CD4-positive, alpha-beta T cell treated with Interleukin-10 for 1 hour (primary cell): ENCODE measurements around the gene PCNX3.

ENCODE experiments used
- DNase-seq: peaks from one replicate; pipeline ENCODE4 v3.0.0-alpha.2; 2020

PCNX3 gene

GRCh38 chr11:65641297-65642013 is 25.9 kb downstream of the PCNX3 start:
- no peak for DNase-seq

- DNase-seq: no peak
These were observed 26.6 kb downstream of the PCNX3 start for GRCh38 chr11:65642014-65642671.

GRCh38 chr11:65643971-65644370 is 28.4 kb downstream of the PCNX3 start:
- DNase-seq: peak; percentile 37

GRCh38 chr11:65644837-65645236 is 29.3 kb downstream of the PCNX3 start:
- DNase-seq: no peak

GRCh38 chr11:65645710-65646109 is 30.1 kb downstream of the PCNX3 start:
- no peak for DNase-seq

GRCh38 chr11:65646288-65646957 is 30.8 kb downstream of the PCNX3 start:
- no peak for DNase-seq

- DNase-seq: no peak
These were observed 31.6 kb downstream of the PCNX3 start for GRCh38 chr11:65646958-65647701.

- DNase-seq: no peak
These were observed 33.5 kb downstream of the PCNX3 start for GRCh38 chr11:65648997-65649493.

- no peak for DNase-seq
These were observed 34.3 kb downstream of the PCNX3 start for GRCh38 chr11:65649656-65650546.

- DNase-seq: no peak
These were observed 35.2 kb downstream of the PCNX3 start for GRCh38 chr11:65650547-65651338.

GRCh38 chr11:65651339-65651588 is 35.7 kb downstream of the PCNX3 start:
- DNase-seq: no peak

GRCh38 chr11:65651589-65652510 is 36.3 kb downstream of the PCNX3 start:
- no peak for DNase-seq

- DNase-seq: peak; percentile 97
These were observed 37.1 kb downstream of the PCNX3 start for GRCh38 chr11:65652511-65653228.

- DNase-seq: no peak
These were observed 38.0 kb downstream of the PCNX3 start for GRCh38 chr11:65653229-65654225.

GRCh38 chr11:65654375-65655349 is 39.1 kb downstream of the PCNX3 start:
- no peak for DNase-seq

- no peak for DNase-seq
These were observed 40.2 kb downstream of the PCNX3 start for GRCh38 chr11:65655570-65656332.
